ENCODE results near the gene CYP27C1. TPM values are rescaled to one million over a fixed set of nuclear protein-coding genes. Genes with fewer than 3 reads are reported as not detected.

Gene CYP27C1
- total RNA-seq, 4 donors from 2014 or later: 0.40 TPM; not detected in 3

DNA sequence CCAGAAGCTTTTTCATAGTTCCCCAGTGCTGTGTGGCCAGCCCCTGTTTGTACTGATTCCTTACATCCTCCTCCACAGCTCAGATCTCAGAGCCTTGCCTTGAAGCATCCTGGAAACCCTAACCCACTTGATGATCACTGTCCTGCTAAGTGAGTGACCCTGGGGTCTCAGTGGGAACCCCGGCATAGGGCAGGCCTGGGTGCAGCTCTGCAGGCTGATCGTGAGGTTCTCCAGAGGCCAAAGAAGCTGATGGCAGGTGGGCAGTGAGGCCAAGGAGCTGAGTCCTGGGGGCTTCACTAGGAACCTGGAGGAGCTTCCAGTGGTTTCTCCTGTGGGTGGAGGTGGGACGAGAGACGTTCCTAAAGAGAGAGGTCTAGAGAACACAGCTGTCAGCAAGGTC lies 65.7 kb downstream of the CYP27C1 start:
- WGBS, 2 donors: 76 to 78% methylated on average over 4 of the region's 4 CpGs
- Histone ChIP-seq H3K27me3 (no peaks in the 10 kb centered on the region), H3K4me1 (peaks cover 0 to 4% of the 10 kb centered on the region in 2 donors), H3K4me3 (replicated peaks in 1 of 3) (no peak overlapping the region), H3K27ac (no peak overlapping the region), H3K9me3 (no peaks in the 10 kb centered on the region), H3K36me3 (no peaks in the 10 kb centered on the region)
- TF ChIP-seq, protein P1, sequence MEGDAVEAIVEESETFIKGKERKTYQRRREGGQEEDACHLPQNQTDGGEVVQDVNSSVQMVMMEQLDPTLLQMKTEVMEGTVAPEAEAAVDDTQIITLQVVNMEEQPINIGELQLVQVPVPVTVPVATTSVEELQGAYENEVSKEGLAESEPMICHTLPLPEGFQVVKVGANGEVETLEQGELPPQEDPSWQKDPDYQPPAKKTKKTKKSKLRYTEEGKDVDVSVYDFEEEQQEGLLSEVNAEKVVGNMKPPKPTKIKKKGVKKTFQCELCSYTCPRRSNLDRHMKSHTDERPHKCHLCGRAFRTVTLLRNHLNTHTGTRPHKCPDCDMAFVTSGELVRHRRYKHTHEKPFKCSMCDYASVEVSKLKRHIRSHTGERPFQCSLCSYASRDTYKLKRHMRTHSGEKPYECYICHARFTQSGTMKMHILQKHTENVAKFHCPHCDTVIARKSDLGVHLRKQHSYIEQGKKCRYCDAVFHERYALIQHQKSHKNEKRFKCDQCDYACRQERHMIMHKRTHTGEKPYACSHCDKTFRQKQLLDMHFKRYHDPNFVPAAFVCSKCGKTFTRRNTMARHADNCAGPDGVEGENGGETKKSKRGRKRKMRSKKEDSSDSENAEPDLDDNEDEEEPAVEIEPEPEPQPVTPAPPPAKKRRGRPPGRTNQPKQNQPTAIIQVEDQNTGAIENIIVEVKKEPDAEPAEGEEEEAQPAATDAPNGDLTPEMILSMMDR (IDR thresholded peaks at IDR 0.05): no peak
- TF ChIP-seq POLR2A (IDR thresholded peaks at IDR 0.05): no peak
- no peak for DNase-seq
- intact Hi-C loops (cut with DNase I): no loop called here

GRCh38 chr2:127153691-127154158 lies 66.4 kb downstream of the CYP27C1 start:
- DNase-seq: no peak
- WGBS, 2 donors: 66 to 68% methylated on average over 4 to 6 of the region's 6 CpGs
- Histone ChIP-seq H3K27me3 (no peaks in the 10 kb centered on the region), H3K4me1 (peaks cover 0 to 4% of the 10 kb centered on the region in 2 donors), H3K9me3 (no peaks in the 10 kb centered on the region), H3K36me3 (no peaks in the 10 kb centered on the region), H3K4me3 (replicated peaks in 1 of 3) (no peak overlapping the region), H3K27ac (no peak overlapping the region)
- intact Hi-C loops (cut with DNase I): no loop called here
- no peak for TF ChIP-seq POLR2A (IDR thresholded peaks at IDR 0.05)
- TF ChIP-seq, protein P1 (IDR thresholded peaks at IDR 0.05): no peak

DNA sequence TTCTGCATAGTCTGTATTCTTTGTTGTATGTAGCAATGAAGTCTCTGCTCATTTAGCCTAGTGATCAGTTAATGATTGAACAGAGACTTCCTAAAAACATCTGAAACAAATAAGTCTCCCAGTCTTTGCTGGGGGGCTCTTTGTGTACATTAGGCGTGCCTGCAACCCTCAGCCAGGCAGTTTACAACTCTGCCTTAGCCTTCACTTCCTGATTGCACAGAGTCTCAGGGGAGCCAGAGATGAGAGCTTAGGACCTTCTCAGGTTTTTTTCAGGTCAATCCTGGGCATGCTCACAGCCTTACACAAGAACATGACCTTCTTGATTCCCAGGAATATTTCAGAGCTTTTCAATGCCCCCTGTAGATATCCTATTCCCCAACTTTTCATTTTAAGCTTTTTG lies 69.1 kb downstream of the CYP27C1 start:
- 92 to 100% methylated on average over 1 of the region's 1 CpG for WGBS, 2 donors
- intact Hi-C loops (cut with DNase I): no loop called here
- no peaks in the 10 kb centered on the region for H3K9me3 ChIP-seq

GRCh38 chr2:127149384-127149783 lies 70.7 kb downstream of the CYP27C1 start:
- intact Hi-C loops (cut with DNase I): no loop called here
- Histone ChIP-seq H3K27ac (no peak overlapping the region), H3K4me3 (replicated peaks in 1 of 3) (no peak overlapping the region), H3K9me3 (no peaks in the 10 kb centered on the region), H3K27me3 (no peaks in the 10 kb centered on the region), H3K36me3 (no peaks in the 10 kb centered on the region), H3K4me1 (no peaks in the 10 kb centered on the region)
- WGBS, 2 donors: 94 to 95% methylated on average over 4 of the region's 4 CpGs
- TF ChIP-seq POLR2A (IDR thresholded peaks at IDR 0.05): no peak
- TF ChIP-seq, protein P1 (IDR thresholded peaks at IDR 0.05): no peak
- no peak for DNase-seq

More for the DNA sequence above, 69.1 kb downstream of the CYP27C1 start:
- no peak overlapping the region for H3K4me3 ChIP-seq (replicated peaks in 1 of 3)
- no peaks in the 10 kb centered on the region for H3K36me3 ChIP-seq
- H3K27me3 ChIP-seq: no peaks in the 10 kb centered on the region
- no peak for DNase-seq
- H3K27ac ChIP-seq: no peak overlapping the region
- no peak for TF ChIP-seq POLR2A (IDR thresholded peaks at IDR 0.05)
- TF ChIP-seq, protein P1 (IDR thresholded peaks at IDR 0.05): no peak
- H3K4me1 ChIP-seq: peaks cover 0 to 3% of the 10 kb centered on the region in 2 donors

DNA sequence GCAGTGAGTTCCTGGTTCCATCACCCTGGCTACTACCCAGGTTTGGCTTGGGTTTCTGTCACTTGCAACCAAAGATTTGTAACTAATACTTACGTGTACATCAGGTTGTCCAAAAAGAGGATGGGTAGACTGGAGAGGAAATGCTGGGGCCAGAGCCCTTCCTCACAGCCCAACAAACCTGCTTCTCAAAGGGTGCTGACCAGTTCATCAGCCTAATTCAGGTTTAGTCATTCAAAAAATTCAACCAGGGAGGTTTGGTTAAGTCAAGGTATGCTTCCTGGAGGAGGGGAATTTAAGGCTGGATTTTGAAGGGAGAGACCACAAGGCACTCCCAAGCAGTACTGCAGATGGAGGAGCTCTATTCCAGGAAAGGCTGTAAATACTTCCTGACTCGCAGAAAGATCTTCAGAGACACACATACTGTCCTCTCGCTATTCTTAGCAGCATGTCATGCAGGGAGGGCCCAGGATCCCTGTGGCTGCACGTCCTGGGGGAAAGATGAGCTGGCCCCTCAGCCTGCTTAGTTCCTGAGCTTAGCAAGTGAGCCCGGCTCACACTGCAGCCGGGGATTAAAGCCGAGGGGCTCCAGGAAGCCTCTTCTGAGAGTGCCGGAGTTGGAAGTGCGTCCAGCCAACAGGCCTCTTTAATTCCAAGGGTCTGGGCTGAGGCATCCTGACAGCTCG lies 73.1 kb downstream of the CYP27C1 start:
- DNase-seq: no peak
- no peaks in the 10 kb centered on the region for H3K9me3 ChIP-seq
- TF ChIP-seq POLR2A (IDR thresholded peaks at IDR 0.05): no peak
- TF ChIP-seq, protein P1 (IDR thresholded peaks at IDR 0.05): no peak
- no peaks in the 10 kb centered on the region for H3K4me1 ChIP-seq
- H3K27ac ChIP-seq: no peak overlapping the region
- 74 to 78% methylated on average over 10 of the region's 10 CpGs for WGBS, 2 donors
- no peaks in the 10 kb centered on the region for H3K27me3 ChIP-seq
- H3K4me3 ChIP-seq (replicated peaks in 1 of 3): no peak overlapping the region
- intact Hi-C loops (cut with DNase I): no loop called here
- H3K36me3 ChIP-seq: no peaks in the 10 kb centered on the region

Data from thyroid gland (tissue), 4 donors.